ENCODE data around the gene SLN.
A peak's percentile ranks its signal among the peaks of the same experiment; 100 is the strongest.
"Not testable (repeated sequence)": the region's sequence is repeated elsewhere in the genome, so short reads cannot be mapped to it uniquely, and the experiment has no call there.

SLN gene

GRCh38 chr11:107711861-107712755, at the start of gene SLN:
SLN (minus strand) TSS chr11:107712056.
- DNase-seq, result peak; percentile 56

- not testable (repeated sequence) for DNase-seq
Observed at GRCh38 chr11:107758719-107759355, 47.0 kb upstream of the SLN start.

- DNase-seq, result no peak
Observed at GRCh38 chr11:107757661-107758060, 45.8 kb upstream of the SLN start.

GRCh38 chr11:107756553-107756952, 44.7 kb upstream of the SLN start:
- no peak for DNase-seq

GRCh38 chr11:107752949-107753822, 41.3 kb upstream of the SLN start:
- no peak for DNase-seq

- DNase-seq, result no peak
Observed at GRCh38 chr11:107752508-107752907, 40.7 kb upstream of the SLN start.

- DNase-seq, result no peak
Observed at GRCh38 chr11:107751082-107751481, 39.2 kb upstream of the SLN start.

GRCh38 chr11:107750313-107750712, 38.5 kb upstream of the SLN start:
- no peak for DNase-seq

GRCh38 chr11:107747622-107748021, 35.8 kb upstream of the SLN start:
- no peak for DNase-seq

GRCh38 chr11:107744736-107745135, 32.9 kb upstream of the SLN start:
- no peak for DNase-seq

GRCh38 chr11:107743191-107743590, 31.3 kb upstream of the SLN start:
- DNase-seq, result no peak

- DNase-seq, result no peak
Observed at GRCh38 chr11:107741044-107741823, 29.4 kb upstream of the SLN start.

GRCh38 chr11:107740271-107740670, 28.4 kb upstream of the SLN start:
- no peak for DNase-seq

GRCh38 chr11:107736546-107736945, 24.7 kb upstream of the SLN start:
- no peak for DNase-seq

GRCh38 chr11:107733518-107733917, 21.7 kb upstream of the SLN start:
- DNase-seq, result no peak

- no peak for DNase-seq
Observed at GRCh38 chr11:107732689-107733051, 20.8 kb upstream of the SLN start.

- no peak for DNase-seq
Observed at GRCh38 chr11:107731941-107732688, 20.3 kb upstream of the SLN start.

- DNase-seq, result no peak
Observed at GRCh38 chr11:107722662-107723061, 10.8 kb upstream of the SLN start.

- DNase-seq, result no peak
Observed at GRCh38 chr11:107721207-107721606, 9.4 kb upstream of the SLN start.

GRCh38 chr11:107720303-107720774, 8.5 kb upstream of the SLN start:
- no peak for DNase-seq

- DNase-seq, result no peak
Observed at GRCh38 chr11:107719557-107720302, 7.9 kb upstream of the SLN start.
